IgD-negative memory B cell (primary cell): Measurements from ENCODE around the gene SGCD. TPM values are rescaled to one million over a fixed set of nuclear protein-coding genes. Genes with fewer than 3 reads are reported as not detected.

ENCODE experiments used
- H3K27ac Mint-ChIP-seq, 3 donors: one replicate each; pipeline ENCODE4 v1.8.0; 2020 to 2022; ENCODE audit warnings: mild to moderate bottlenecking in 3 of 3, mixed read lengths in 3 of 3, moderate library complexity in 1 of 3
- H3K27me3 Mint-ChIP-seq: one replicate; pipeline ENCODE4 v1.8.0; 2021; ENCODE audit warnings: mixed read lengths
- H3K36me3 Mint-ChIP-seq: one replicate; pipeline ENCODE4 v1.8.0; 2020; ENCODE audit warnings: mild to moderate bottlenecking, mixed read lengths
- H3K4me1 Mint-ChIP-seq, 3 donors: one replicate each; pipeline ENCODE4 v1.8.0; 2020 to 2022; ENCODE audit warnings: mixed read lengths in 3 of 3, mild to moderate bottlenecking in 1 of 3
- H3K4me3 Mint-ChIP-seq, 4 donors: one replicate each; pipeline ENCODE4 v1.8.0; 2020 to 2022; ENCODE audit warnings: mild to moderate bottlenecking in 4 of 4, mixed read lengths in 4 of 4, moderate library complexity in 3 of 4
- H3K9me3 Mint-ChIP-seq, 3 donors: one replicate each; pipeline ENCODE4 v1.8.0; 2020 to 2021; ENCODE audit warnings: mixed read lengths in 3 of 3, mild to moderate bottlenecking in 1 of 3
- polyA plus RNA-seq: library from polyadenylated mRNA; unstranded; fragments of 300-500 nt; fragmentation: Illumina TruSeq; gene quantifications from one replicate; pipeline ENCODE4 v1.2.3, GENCODE V29; 2021

Gene SGCD
- polyA plus RNA-seq, 1 donor from 2014 or later, result not detected

GRCh38 chr5:156541582-156541981 lies 214.6 kb downstream of the SGCD start:
- no peaks in the 10 kb centered on the region for H3K4me1 Mint-ChIP-seq
- no peak overlapping the region for H3K27ac Mint-ChIP-seq
- H3K4me3 Mint-ChIP-seq, result no peak overlapping the region
- H3K9me3 Mint-ChIP-seq, result no peaks in the 10 kb centered on the region
- no peaks in the 10 kb centered on the region for H3K36me3 Mint-ChIP-seq
- peaks cover 1% of the 10 kb centered on the region for H3K27me3 Mint-ChIP-seq

- Mint-ChIP-seq H3K4me3 (no peak overlapping the region), H3K36me3 (no peaks in the 10 kb centered on the region), H3K27ac (no peak overlapping the region)
These were observed 216.6 kb downstream of the SGCD start for GRCh38 chr5:156543348-156544145.

GRCh38 chr5:156552855-156553358 lies 225.9 kb downstream of the SGCD start:
- H3K27ac Mint-ChIP-seq, result no peak overlapping the region
- H3K4me1 Mint-ChIP-seq, result no peaks in the 10 kb centered on the region
- peaks cover 0 to 2% (median 0%) of the 10 kb centered on the region in 3 donors for H3K9me3 Mint-ChIP-seq
- H3K27me3 Mint-ChIP-seq, result no peaks in the 10 kb centered on the region
- H3K36me3 Mint-ChIP-seq, result no peaks in the 10 kb centered on the region
- no peak overlapping the region for H3K4me3 Mint-ChIP-seq

More at GRCh38 chr5:156543348-156544145, 216.6 kb downstream of the SGCD start:
- no peaks in the 10 kb centered on the region for H3K4me1 Mint-ChIP-seq
- H3K27me3 Mint-ChIP-seq, result peaks cover 1% of the 10 kb centered on the region
- H3K9me3 Mint-ChIP-seq, result no peaks in the 10 kb centered on the region

GRCh38 chr5:156556666-156557406 lies 229.9 kb downstream of the SGCD start:
- Mint-ChIP-seq H3K27ac (no peak overlapping the region), H3K4me1 (no peaks in the 10 kb centered on the region), H3K36me3 (no peaks in the 10 kb centered on the region), H3K9me3 (peaks cover 0 to 2% (median 0%) of the 10 kb centered on the region in 3 donors), H3K4me3 (no peak overlapping the region), H3K27me3 (no peaks in the 10 kb centered on the region)

- Mint-ChIP-seq H3K4me1 (no peaks in the 10 kb centered on the region), H3K27ac (no peak overlapping the region), H3K27me3 (no peaks in the 10 kb centered on the region), H3K36me3 (peaks cover 3% of the 10 kb centered on the region), H3K9me3 (peaks cover 0 to 2% (median 0%) of the 10 kb centered on the region in 3 donors), H3K4me3 (no peak overlapping the region)
These were observed 233.0 kb downstream of the SGCD start for GRCh38 chr5:156560002-156560401.

GRCh38 chr5:156561651-156562050 lies 234.7 kb downstream of the SGCD start:
- H3K9me3 Mint-ChIP-seq, result no peaks in the 10 kb centered on the region

GRCh38 chr5:156570615-156571014 lies 243.7 kb downstream of the SGCD start:
- Mint-ChIP-seq H3K27me3 (no peaks in the 10 kb centered on the region), H3K27ac (no peak overlapping the region), H3K9me3 (no peaks in the 10 kb centered on the region), H3K4me1 (no peaks in the 10 kb centered on the region), H3K4me3 (no peak overlapping the region), H3K36me3 (no peaks in the 10 kb centered on the region)

More at GRCh38 chr5:156561651-156562050, 234.7 kb downstream of the SGCD start:
- Mint-ChIP-seq H3K4me1 (no peaks in the 10 kb centered on the region), H3K27me3 (no peaks in the 10 kb centered on the region), H3K27ac (no peak overlapping the region), H3K4me3 (no peak overlapping the region), H3K36me3 (peaks cover 3% of the 10 kb centered on the region)

GRCh38 chr5:156581725-156582124 lies 254.8 kb downstream of the SGCD start:
- no peak overlapping the region for H3K4me3 Mint-ChIP-seq
- peaks cover 1 to 6% (median 4%) of the 10 kb centered on the region in 3 donors for H3K9me3 Mint-ChIP-seq
- H3K4me1 Mint-ChIP-seq, result no peaks in the 10 kb centered on the region
- H3K27ac Mint-ChIP-seq, result no peak overlapping the region
- no peaks in the 10 kb centered on the region for H3K36me3 Mint-ChIP-seq
- no peaks in the 10 kb centered on the region for H3K27me3 Mint-ChIP-seq

- H3K27ac Mint-ChIP-seq, result no peak overlapping the region
- H3K4me1 Mint-ChIP-seq, result no peaks in the 10 kb centered on the region
- no peaks in the 10 kb centered on the region for H3K27me3 Mint-ChIP-seq
- no peak overlapping the region for H3K4me3 Mint-ChIP-seq
- no peaks in the 10 kb centered on the region for H3K36me3 Mint-ChIP-seq
- H3K9me3 Mint-ChIP-seq, result peaks cover 1 to 6% (median 4%) of the 10 kb centered on the region in 3 donors
These were observed 255.2 kb downstream of the SGCD start for GRCh38 chr5:156582193-156582598.

- Mint-ChIP-seq H3K4me1 (no peaks in the 10 kb centered on the region), H3K36me3 (no peaks in the 10 kb centered on the region), H3K27me3 (peaks cover 5% of the 10 kb centered on the region), H3K9me3 (peaks cover 0 to 6% (median 4%) of the 10 kb centered on the region in 3 donors), H3K4me3 (no peak overlapping the region), H3K27ac (no peak overlapping the region)
These were observed 257.9 kb downstream of the SGCD start for GRCh38 chr5:156584871-156585270.

- peaks cover 5% of the 10 kb centered on the region for H3K27me3 Mint-ChIP-seq
These were observed 259.0 kb downstream of the SGCD start for GRCh38 chr5:156585999-156586398.

GRCh38 chr5:156587012-156587411 lies 260.0 kb downstream of the SGCD start:
- H3K27me3 Mint-ChIP-seq, result peaks cover 10% of the 10 kb centered on the region
- no peak overlapping the region for H3K27ac Mint-ChIP-seq
- no peak overlapping the region for H3K4me3 Mint-ChIP-seq

More at GRCh38 chr5:156585999-156586398, 259.0 kb downstream of the SGCD start:
- H3K27ac Mint-ChIP-seq, result no peak overlapping the region
- H3K4me1 Mint-ChIP-seq, result no peaks in the 10 kb centered on the region
- no peak overlapping the region for H3K4me3 Mint-ChIP-seq
- peaks cover 0 to 5% (median 0%) of the 10 kb centered on the region in 3 donors for H3K9me3 Mint-ChIP-seq
- H3K36me3 Mint-ChIP-seq, result no peaks in the 10 kb centered on the region

GRCh38 chr5:156588306-156588705 lies 261.3 kb downstream of the SGCD start:
- Mint-ChIP-seq H3K27me3 (peaks cover 10% of the 10 kb centered on the region), H3K4me3 (no peak overlapping the region), H3K9me3 (peaks cover 0 to 4% (median 0%) of the 10 kb centered on the region in 3 donors), H3K36me3 (peaks cover 1% of the 10 kb centered on the region), H3K4me1 (no peaks in the 10 kb centered on the region), H3K27ac (no peak overlapping the region)

More at GRCh38 chr5:156587012-156587411, 260.0 kb downstream of the SGCD start:
- Mint-ChIP-seq H3K36me3 (peaks cover 1% of the 10 kb centered on the region), H3K4me1 (no peaks in the 10 kb centered on the region), H3K9me3 (peaks cover 0 to 5% (median 0%) of the 10 kb centered on the region in 3 donors)

- Mint-ChIP-seq H3K36me3 (peaks cover 1% of the 10 kb centered on the region), H3K27ac (no peak overlapping the region), H3K27me3 (peaks cover 10% of the 10 kb centered on the region), H3K4me3 (no peak overlapping the region), H3K9me3 (peaks cover 0 to 2% (median 0%) of the 10 kb centered on the region in 3 donors), H3K4me1 (no peaks in the 10 kb centered on the region)
These were observed 262.4 kb downstream of the SGCD start for GRCh38 chr5:156589104-156589945.

- no peak overlapping the region for H3K4me3 Mint-ChIP-seq
- H3K27me3 Mint-ChIP-seq, result peaks cover 10% of the 10 kb centered on the region
- H3K9me3 Mint-ChIP-seq, result peaks cover 0 to 2% (median 0%) of the 10 kb centered on the region in 3 donors
- H3K4me1 Mint-ChIP-seq, result no peaks in the 10 kb centered on the region
- H3K36me3 Mint-ChIP-seq, result peaks cover 1% of the 10 kb centered on the region
- H3K27ac Mint-ChIP-seq, result no peak overlapping the region
These were observed 262.9 kb downstream of the SGCD start for GRCh38 chr5:156589946-156590216.
